Peyer's patch (tissue), 4 donors: ENCODE data around the gene DMRT1.

Source experiments
- POLR2A ChIP-seq, 2 donors: fragments of 450-650 bp; IDR thresholded peaks; one replicate each; pipeline ENCODE4 v1.5.1; 2017; ENCODE audit warnings: antibody characterized with exemption in 2 of 2, mild to moderate bottlenecking in 2 of 2, moderate library complexity in 2 of 2
- TF ChIP-seq, protein P1 (sequence below), 6 experiments: fragments of 450-650 bp in 4 of 6; fragments of 200-600 bp in 2 of 6; sonication (generic) in 1 of 6; IDR thresholded peaks; one replicate each; pipeline ENCODE4 v1.5.1; 2017 to 2019; ENCODE audit warnings: antibody characterized with exemption in 6 of 6, mild to moderate bottlenecking in 3 of 6, moderate library complexity in 1 of 6

DNA sequence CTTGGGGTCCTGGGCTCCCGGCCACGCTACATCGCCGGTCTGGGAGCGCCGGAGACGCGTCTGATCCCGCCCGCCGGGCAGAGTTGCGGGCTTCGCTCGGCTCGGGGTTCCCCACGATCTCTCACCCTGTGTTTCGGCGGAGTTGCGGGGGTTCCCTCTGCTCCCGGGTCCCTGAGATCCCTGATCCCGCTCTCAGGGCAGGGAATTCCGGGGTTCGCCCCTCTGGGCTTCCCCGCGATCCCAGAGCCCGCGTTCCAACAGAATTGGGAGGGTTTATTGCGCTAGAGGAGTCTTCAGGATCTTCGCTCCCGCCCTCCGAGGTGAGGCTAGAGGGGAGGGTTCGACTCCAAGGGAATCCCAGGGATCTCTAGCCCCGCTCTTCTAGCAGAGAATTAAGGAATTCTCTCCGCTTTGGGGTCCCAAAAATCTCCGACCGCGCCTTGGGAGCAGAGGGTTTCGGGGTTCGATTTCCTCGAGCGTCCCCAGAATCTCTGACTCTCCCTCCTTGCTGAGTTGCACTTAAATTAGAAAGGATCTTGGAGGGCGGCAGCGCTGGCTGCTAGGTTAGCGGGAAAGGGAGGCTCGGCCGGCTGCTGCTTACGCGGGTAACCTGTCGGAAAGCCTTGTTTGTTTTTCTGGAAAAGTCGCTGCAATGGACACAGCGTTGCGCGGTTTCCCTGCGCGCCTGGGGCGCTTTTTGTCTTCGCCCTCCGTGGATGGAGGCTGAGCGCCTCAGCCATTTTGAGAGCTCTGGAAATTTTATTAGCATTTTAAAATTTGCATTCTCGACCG lies 1.3 kb downstream of the DMRT1 start:
- TF ChIP-seq, protein P1, sequence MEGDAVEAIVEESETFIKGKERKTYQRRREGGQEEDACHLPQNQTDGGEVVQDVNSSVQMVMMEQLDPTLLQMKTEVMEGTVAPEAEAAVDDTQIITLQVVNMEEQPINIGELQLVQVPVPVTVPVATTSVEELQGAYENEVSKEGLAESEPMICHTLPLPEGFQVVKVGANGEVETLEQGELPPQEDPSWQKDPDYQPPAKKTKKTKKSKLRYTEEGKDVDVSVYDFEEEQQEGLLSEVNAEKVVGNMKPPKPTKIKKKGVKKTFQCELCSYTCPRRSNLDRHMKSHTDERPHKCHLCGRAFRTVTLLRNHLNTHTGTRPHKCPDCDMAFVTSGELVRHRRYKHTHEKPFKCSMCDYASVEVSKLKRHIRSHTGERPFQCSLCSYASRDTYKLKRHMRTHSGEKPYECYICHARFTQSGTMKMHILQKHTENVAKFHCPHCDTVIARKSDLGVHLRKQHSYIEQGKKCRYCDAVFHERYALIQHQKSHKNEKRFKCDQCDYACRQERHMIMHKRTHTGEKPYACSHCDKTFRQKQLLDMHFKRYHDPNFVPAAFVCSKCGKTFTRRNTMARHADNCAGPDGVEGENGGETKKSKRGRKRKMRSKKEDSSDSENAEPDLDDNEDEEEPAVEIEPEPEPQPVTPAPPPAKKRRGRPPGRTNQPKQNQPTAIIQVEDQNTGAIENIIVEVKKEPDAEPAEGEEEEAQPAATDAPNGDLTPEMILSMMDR (IDR thresholded peaks at IDR 0.05) = no peak
- no peak for TF ChIP-seq POLR2A (IDR thresholded peaks at IDR 0.05)
